Hematopoietic multipotent progenitor cell treated with erythropoietin and hydrocortisone succinate and interleukin-3 and kit ligand, for 8 days (in vitro differentiated cells): ENCODE data around the gene ZBTB16.
A peak's percentile ranks its signal among the peaks of the same experiment; 100 is the strongest.

Source experiments
- DNase-seq: peaks from one replicate; pipeline ENCODE4 v3.0.0-alpha.2; 2015

ZBTB16 gene

GRCh38 chr11:114156131-114156581 lies 96.6 kb downstream of the ZBTB16 start:
- no peak for DNase-seq

GRCh38 chr11:114156782-114157181 lies 97.3 kb downstream of the ZBTB16 start:
- DNase-seq = no peak

- no peak for DNase-seq
Observed at GRCh38 chr11:114157476-114158050, 98.1 kb downstream of the ZBTB16 start.

GRCh38 chr11:114158421-114158820 lies 98.9 kb downstream of the ZBTB16 start:
- DNase-seq = peak; percentile 64

GRCh38 chr11:114158886-114159285 lies 99.4 kb downstream of the ZBTB16 start:
- no peak for DNase-seq

GRCh38 chr11:114159320-114159719 lies 99.8 kb downstream of the ZBTB16 start:
- DNase-seq = peak; percentile 30

- peak; percentile 99 for DNase-seq
Observed at GRCh38 chr11:114159802-114160632, 100.5 kb downstream of the ZBTB16 start.

- DNase-seq = no peak
Observed at GRCh38 chr11:114160894-114161293, 101.4 kb downstream of the ZBTB16 start.

GRCh38 chr11:114161486-114162250 lies 102.2 kb downstream of the ZBTB16 start:
- DNase-seq = no peak

- no peak for DNase-seq
Observed at GRCh38 chr11:114162719-114163123, 103.2 kb downstream of the ZBTB16 start.

- no peak for DNase-seq
Observed at GRCh38 chr11:114163229-114163631, 103.7 kb downstream of the ZBTB16 start.

- no peak for DNase-seq
Observed at GRCh38 chr11:114163830-114164401, 104.4 kb downstream of the ZBTB16 start.

- DNase-seq = no peak
Observed at GRCh38 chr11:114164546-114164945, 105.0 kb downstream of the ZBTB16 start.

GRCh38 chr11:114165326-114166230 lies 106.1 kb downstream of the ZBTB16 start:
- no peak for DNase-seq

GRCh38 chr11:114166362-114166761 lies 106.9 kb downstream of the ZBTB16 start:
- no peak for DNase-seq

- peak; percentile 78 for DNase-seq
Observed at GRCh38 chr11:114166897-114167323, 107.4 kb downstream of the ZBTB16 start.

GRCh38 chr11:114167355-114167754 lies 107.8 kb downstream of the ZBTB16 start:
- no peak for DNase-seq

- no peak for DNase-seq
Observed at GRCh38 chr11:114167771-114168448, 108.4 kb downstream of the ZBTB16 start.

GRCh38 chr11:114168691-114169090 lies 109.2 kb downstream of the ZBTB16 start:
- DNase-seq = no peak

- no peak for DNase-seq
Observed at GRCh38 chr11:114169321-114169749, 109.8 kb downstream of the ZBTB16 start.

- no peak for DNase-seq
Observed at GRCh38 chr11:114169821-114170220, 110.3 kb downstream of the ZBTB16 start.
